GM18951 (cell line): ENCODE results near the gene CDIPT.
"Not testable (repeated sequence)": the region's sequence is repeated elsewhere in the genome, so short reads cannot be mapped to it uniquely, and the experiment has no call there.

Experiments used
- POLR2A ChIP-seq: IDR thresholded peaks from 4 replicates; pipeline ENCODE4 v1.6.1; 2011; ENCODE audit warnings: mild to moderate bottlenecking; ENCODE audit not compliant: insufficient read length, insufficient read depth; ENCODE audit errors: extremely low read depth
- in situ Hi-C: fragments of 300-500 bp; cut with MboI; formaldehyde crosslinking; loops from one replicate; pipeline ENCODE4 v1.12.0; 2022; ENCODE audit warnings: low sequenced_read_pairs, mixed read lengths, inconsistent platforms; ENCODE audit not compliant: unreplicated experiment

Gene CDIPT

DNA sequence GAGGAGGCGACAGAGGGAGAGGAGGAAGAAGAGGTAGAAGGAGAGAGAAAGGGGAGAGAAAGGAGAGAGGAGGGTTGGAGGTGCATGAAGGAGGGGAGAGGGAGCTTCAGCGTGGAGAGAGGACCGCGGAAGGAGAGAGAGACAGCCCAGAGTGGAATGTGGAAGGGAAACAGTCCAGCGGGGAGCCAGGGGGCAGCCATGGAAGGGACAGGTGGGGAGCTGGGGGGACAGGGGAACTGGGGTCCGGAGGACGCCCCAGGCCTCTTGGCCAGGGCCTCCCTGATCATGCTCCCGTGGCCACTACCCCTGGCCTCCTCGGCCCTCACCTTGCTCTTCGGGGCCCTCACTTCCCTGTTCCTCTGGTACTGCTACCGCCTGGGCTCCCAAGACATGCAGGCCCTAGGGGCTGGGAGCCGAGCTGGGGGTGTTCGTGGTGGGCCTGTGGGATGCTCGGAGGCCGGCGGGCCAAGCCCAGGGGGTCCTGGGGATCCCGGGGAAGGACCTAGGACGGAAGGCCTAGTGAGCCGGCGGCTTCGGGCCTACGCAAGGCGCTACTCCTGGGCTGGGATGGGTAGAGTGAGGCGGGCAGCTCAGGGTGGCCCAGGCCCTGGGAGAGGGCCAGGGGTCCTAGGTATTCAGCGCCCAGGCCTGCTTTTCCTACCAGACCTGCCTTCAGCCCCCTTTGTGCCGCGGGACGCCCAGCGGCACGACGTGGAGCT is 38.0 kb upstream of the CDIPT start:
- TF ChIP-seq POLR2A: no peak
- in situ Hi-C loops: no loop called here

DNA sequence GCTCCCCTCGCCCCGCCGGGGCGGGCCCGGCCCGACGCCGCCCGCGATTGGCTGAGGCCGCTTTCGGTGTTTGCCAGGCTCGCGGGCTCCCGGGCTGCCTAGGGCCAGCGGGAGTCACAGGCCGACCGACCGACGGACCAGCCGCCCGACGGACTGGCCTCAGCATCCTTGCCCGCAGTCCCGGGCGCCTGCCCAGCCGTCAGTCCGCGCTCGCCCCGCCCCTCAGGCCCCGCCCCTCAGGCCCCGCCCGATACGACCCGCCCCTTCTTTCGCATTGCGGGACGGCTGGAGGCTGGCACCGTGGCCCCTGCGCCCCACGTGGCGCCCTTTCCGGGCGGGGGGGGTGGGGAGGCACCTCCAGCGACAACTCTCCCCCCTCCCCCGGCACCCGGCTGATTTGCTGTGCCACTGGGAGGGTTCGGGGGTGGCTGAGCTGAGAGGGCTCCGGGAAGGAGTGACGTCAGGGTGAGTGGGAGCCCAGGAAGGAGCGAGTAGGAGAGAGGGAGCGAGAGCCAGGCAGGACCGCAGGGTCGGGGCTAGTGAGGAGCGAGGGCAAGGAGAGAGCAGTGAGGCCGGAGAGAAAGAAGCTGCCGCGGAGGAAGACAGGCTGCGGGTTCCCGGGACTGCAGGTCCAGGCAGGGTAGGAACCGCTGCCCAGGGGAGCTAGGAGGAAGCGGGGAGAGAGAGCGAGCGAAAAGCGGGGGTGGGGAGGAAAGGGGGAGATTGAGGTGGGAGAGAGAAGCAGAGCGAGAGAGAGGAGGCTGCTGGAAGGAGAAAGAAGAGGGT is 37.3 kb upstream of the CDIPT start, which contains the start of gene ASPHD1:
Gene ASPHD1 (plus strand): TSS at position 387 of the 786 bp plus-strand sequence. CDS start 484 bp downstream, outside the sequence.
- TF ChIP-seq POLR2A: no peak
- in situ Hi-C loops: no loop called here

DNA sequence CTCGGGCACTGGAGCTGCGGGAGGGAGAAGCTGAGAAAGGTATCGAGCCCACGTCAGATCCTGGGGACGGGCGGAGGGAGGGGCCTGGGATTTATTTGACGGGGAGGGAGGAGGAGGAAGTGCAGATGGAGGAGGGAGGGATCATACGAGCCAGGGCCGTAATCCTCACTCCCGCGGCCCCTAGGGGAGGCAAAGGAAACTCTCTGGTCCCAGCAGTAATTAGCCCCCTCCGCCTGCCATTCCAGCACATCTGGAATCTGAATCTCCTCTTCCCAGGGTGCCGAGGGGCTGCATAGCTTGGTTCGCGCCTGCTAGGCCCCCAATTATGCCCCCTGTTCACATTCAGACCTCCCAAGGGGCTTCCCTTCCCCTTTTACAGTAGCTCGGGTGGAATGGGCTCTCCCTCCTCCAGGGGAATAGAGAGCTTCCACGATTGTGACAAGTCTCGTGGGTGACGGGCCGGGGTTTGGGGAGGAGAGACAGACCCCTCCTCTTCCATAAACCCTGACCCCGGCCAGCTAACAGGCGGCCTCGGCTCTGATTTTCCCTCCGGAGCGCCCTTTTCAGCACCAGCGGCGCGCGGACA is 36.6 kb upstream of the CDIPT start, which contains the start of gene SEZ6L2:
Gene SEZ6L2 (minus strand): TSS at position 35 of the 586 bp plus-strand sequence. CDS start 531 bp downstream, outside the sequence.
- no peak for TF ChIP-seq POLR2A
- in situ Hi-C loops: no loop called here

GRCh38 chr16:29898804-29899515 is 35.9 kb upstream of the CDIPT start:
- TF ChIP-seq POLR2A: no peak
- in situ Hi-C loops: no loop called here

DNA sequence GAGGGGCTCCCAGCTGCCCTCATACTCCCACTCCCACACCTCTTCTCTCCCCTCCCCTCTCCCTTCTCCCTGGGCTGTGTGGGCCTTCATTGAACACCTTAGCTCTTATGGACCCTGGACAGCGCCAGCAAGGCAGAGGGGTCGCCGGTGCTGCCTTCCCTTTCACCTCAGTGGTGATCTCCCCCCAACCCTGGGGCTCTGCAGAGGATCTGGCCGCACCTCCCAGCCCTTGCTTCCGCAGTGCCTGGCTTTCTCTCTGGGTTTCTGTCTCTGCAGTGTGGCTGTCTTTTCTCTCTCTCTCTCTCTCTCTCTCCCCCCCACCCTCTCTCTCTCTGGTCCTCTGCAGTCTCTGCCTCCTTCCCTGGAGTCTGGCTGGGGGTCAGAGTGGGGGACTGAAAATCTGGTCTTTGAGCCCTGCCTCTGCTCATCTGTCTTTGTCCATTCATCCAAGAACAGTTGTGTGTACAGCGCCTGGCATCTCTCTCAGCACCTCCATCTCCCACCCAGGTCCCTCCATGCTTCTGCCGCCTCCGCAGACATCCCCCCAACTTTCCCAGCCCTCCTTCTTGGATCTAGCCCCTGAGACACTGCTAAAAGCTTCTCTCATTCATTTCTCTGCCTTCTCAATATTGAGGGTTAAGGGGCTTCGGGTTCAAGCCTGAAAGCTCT is 35.2 kb upstream of the CDIPT start:
- in situ Hi-C loops: no loop called here
- TF ChIP-seq POLR2A: no peak

- in situ Hi-C loops: no loop called here
- no peak for TF ChIP-seq POLR2A
These were observed 34.3 kb upstream of the CDIPT start for GRCh38 chr16:29897333-29897732.

DNA sequence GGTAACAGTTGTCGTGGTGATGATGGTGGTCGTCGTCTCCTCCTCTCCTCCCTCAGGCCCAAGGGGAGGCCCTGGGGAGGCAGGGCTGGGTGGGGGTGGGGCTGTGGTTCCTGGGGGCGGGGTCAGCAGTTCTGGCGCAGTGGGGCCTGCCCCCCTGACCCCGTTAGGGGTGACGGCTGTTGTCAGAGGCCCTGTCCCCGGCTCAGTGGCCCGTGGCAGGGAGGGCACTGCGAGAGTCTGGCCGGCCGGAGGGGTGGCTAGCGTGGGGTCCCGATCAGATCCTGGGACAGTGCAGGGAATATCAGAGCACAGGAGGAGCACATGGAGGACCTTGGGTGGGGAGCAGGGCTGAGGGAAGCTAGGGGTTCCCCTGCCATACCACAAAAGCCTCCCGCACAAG is 33.8 kb upstream of the CDIPT start:
- no peak for TF ChIP-seq POLR2A
- in situ Hi-C loops: no loop called here

- in situ Hi-C loops: no loop called here
- TF ChIP-seq POLR2A: no peak
These were observed 31.3 kb upstream of the CDIPT start for GRCh38 chr16:29894352-29894751.

DNA sequence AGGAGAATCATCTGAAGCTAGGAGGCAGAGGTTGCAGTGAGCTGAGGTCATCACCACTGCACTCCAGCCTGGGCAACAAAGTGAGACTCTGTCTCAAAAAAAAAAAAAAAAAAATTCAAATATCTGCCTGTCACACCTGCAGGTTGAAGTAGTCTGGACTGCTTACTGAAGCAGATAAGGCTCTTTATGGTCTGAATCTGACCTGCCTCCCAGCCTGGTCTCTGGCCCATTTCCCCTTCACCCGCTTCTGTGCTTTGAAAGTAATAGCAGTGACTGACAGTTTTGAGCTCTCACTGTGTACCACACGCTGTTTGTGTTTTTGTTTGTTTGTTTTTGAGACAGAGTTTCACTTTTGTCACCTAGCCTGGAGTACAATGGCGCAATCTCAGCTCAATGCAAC is 30.5 kb upstream of the CDIPT start:
- in situ Hi-C loops: no loop called here
- TF ChIP-seq POLR2A: no peak

- in situ Hi-C loops: no loop called here
- no peak for TF ChIP-seq POLR2A
These were observed 29.4 kb upstream of the CDIPT start for GRCh38 chr16:29892458-29892813.

GRCh38 chr16:29891525-29892457 is 28.8 kb upstream of the CDIPT start:
- TF ChIP-seq POLR2A: no peak
- in situ Hi-C loops: no loop called here

DNA sequence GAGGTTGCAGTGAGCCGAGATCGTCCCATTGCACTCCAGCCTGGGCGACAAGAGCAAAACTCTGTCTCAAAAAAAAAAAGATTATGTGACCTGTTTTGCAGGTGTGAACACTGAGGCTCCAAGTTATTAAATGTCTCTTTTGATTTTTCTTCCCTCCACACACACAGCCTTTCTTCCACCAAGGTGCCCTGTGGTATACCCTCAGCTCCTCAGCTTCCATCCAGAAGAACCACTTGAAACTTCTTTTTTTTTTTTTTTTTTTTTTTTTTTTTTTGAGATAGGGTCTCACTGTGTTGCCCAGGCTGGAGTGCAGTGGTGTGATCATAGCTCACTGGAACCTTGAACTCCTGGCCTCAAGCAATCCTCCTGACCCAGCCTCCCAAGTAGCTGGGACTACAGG is 26.3 kb upstream of the CDIPT start:
- in situ Hi-C loops: not testable (repeated sequence)
